ENCODE measurements around the gene IL2RA. TPM values are rescaled to one million over a fixed set of nuclear protein-coding genes. Genes with fewer than 3 reads are reported as not detected.

Gene IL2RA
- total RNA-seq, 1 experiment from 2014 or later: not detected

- Mint-ChIP-seq H3K27ac (no peak within 1 kb of the TSS), H3K4me3 (peak within 1 kb of the TSS; percentile 72 to 91), H3K9me3 (no peaks in the 10 kb centered on the region; a peak in 1 of 5 replicates), H3K4me1 (peaks cover 7 to 9% of the 10 kb centered on the region in 2 experiments), H3K36me3 (ENCODE audit: insufficient read depth in 1 of 3, low read depth in 3 of 3) (peaks cover 0 to 2% (median 0%) of the 10 kb centered on the region in 3 experiments; a peak in 2 of 7 replicates), H3K27me3 (ENCODE audit: low read depth) (peaks cover 71% of the 10 kb centered on the region)
- Histone ChIP-seq H2AK5ac (ENCODE audit: insufficient read length, low read length) (no peak within 1 kb of the TSS), H4K20me1 (ENCODE audit: control insufficient read depth, insufficient read depth, insufficient read length) (no peaks in the 10 kb centered on the region), H3K4me2 (ENCODE audit: insufficient read depth, insufficient read length, low read length) (peak within 1 kb of the TSS; percentile 48), H2AFZ (ENCODE audit: low read length) (no peak within 1 kb of the TSS), H3K23ac (ENCODE audit: insufficient read length, low read depth, low read length) (no peak within 1 kb of the TSS), H4K5ac (ENCODE audit: insufficient read length, low read depth, low read length) (no peak within 1 kb of the TSS), H3K23me2 (ENCODE audit: insufficient read length, low read depth, low read length, poor library complexity, severe bottlenecking) (no peaks in the 10 kb centered on the region), H3K18ac (ENCODE audit: insufficient read length, low read depth, low read length) (no peak within 1 kb of the TSS), H4K91ac (ENCODE audit: insufficient read length, low read depth, low read length) (no peak within 1 kb of the TSS), H2BK20ac (ENCODE audit: low read depth, low read length, poor library complexity, severe bottlenecking) (no peak within 1 kb of the TSS), H2BK5ac (ENCODE audit: insufficient read length, low read length) (no peak within 1 kb of the TSS), H3K9me3 (ENCODE audit: control insufficient read depth, low read depth, low read length) (no peaks in the 10 kb centered on the region), H2BK15ac (ENCODE audit: low read depth, low read length) (no peak within 1 kb of the TSS), H3K79me1 (ENCODE audit: insufficient read depth, low read depth, low read length, poor library complexity, severe bottlenecking) (no peaks in the 10 kb centered on the region), H2BK12ac (ENCODE audit: insufficient read length, low read depth, low read length) (no peak within 1 kb of the TSS), H3K4me1 (ENCODE audit: insufficient read depth, low read length) (no peaks in the 10 kb centered on the region; the same call in 1 of the 2 replicates), H3K56ac (ENCODE audit: insufficient read length, low read depth, low read length) (no peak within 1 kb of the TSS), H3K9ac (ENCODE audit: extremely low read depth, insufficient read length, low read length) (no peak within 1 kb of the TSS), H2BK120ac (ENCODE audit: low read depth, low read length, poor library complexity, severe bottlenecking) (no peak within 1 kb of the TSS), H3K14ac (ENCODE audit: insufficient read depth, low read length) (no peak within 1 kb of the TSS; the same call in 1 of the 2 replicates), H3K27me3 (ENCODE audit: insufficient read depth, low read length) (peaks cover 10% of the 10 kb centered on the region; the same call in 1 of the 2 replicates), H4K8ac (replicated peaks; ENCODE audit: insufficient read length, low read depth, low read length) (no peak within 1 kb of the TSS), H3K4ac (ENCODE audit: low read depth, low read length) (no peak within 1 kb of the TSS), H3T11ph (ENCODE audit: low read length) (no peak within 1 kb of the TSS), H3K27ac (ENCODE audit: insufficient read length, low read depth, low read length) (no peak within 1 kb of the TSS), H3K79me2 (ENCODE audit: insufficient read depth, low read length) (no peaks in the 10 kb centered on the region)
- no CpG with 5 or more reads among the region's 80 CpGs for WGBS (ENCODE audit: extremely low coverage, insufficient read length, low lambda C conversion rate)
- peak; percentile 21; the same call in 1 of the 3 replicates for TF ChIP-seq CTCF (conservative IDR thresholded peaks at IDR 0.05)
- DNase-seq: peak; percentile 61
These were observed 84.5 kb downstream of the IL2RA start, which contains the start of gene IL15RA for GRCh38 chr10:5977471-5978229. Gene IL15RA, minus strand, starts transcription at chr10:5977543. Its CDS starts 51 bp downstream, at chr10:5977492.

Measured in H9 (cell line).